Endodermal cell (in vitro differentiated cells): ENCODE data around the gene GJB2. TPM values are rescaled to one million over a fixed set of nuclear protein-coding genes. Genes with fewer than 3 reads are reported as not detected.

ENCODE experiments used
- DNase-seq: peaks from one replicate; pipeline ENCODE4 v3.0.0-alpha.2; 2017
- H3K27ac ChIP-seq: 2 replicates; pipeline ENCODE4 v1.5.1; 2013; ENCODE audit warnings: mild to moderate bottlenecking, low read depth, low read length, moderate library complexity
- H3K27me3 ChIP-seq: 2 replicates; pipeline ENCODE4 v1.6.1; 2013; ENCODE audit warnings: mild to moderate bottlenecking, low read length, moderate library complexity; ENCODE audit not compliant: insufficient read depth, control insufficient read depth, poor library complexity, severe bottlenecking
- H3K36me3 ChIP-seq: 2 replicates; pipeline ENCODE4 v1.7.0; 2013; ENCODE audit warnings: mild to moderate bottlenecking, low read length, moderate library complexity; ENCODE audit not compliant: control insufficient read depth, insufficient read depth
- H3K4me1 ChIP-seq: one replicate; pipeline ENCODE4 v1.7.0; 2013; ENCODE audit warnings: low read length; ENCODE audit not compliant: control insufficient read depth, insufficient read depth
- H3K4me3 ChIP-seq: 2 replicates; pipeline ENCODE4 v1.5.1; 2013; ENCODE audit warnings: mild to moderate bottlenecking, low read length, moderate library complexity
- H3K9ac ChIP-seq: 2 replicates; pipeline ENCODE4 v1.6.1; 2013; ENCODE audit warnings: mild to moderate bottlenecking, low read length, moderate library complexity; ENCODE audit not compliant: poor library complexity, severe bottlenecking; ENCODE audit errors: extremely low read depth
- H3K9me3 ChIP-seq: 2 replicates; pipeline ENCODE4 v1.6.1; 2013; ENCODE audit warnings: mild to moderate bottlenecking, low read length, moderate library complexity; ENCODE audit not compliant: control insufficient read depth
- H3K27ac Mint-ChIP-seq: 2 replicates; pipeline ENCODE4 v1.8.0; 2020; ENCODE audit warnings: mixed read lengths
- H3K27me3 Mint-ChIP-seq: 2 replicates; pipeline ENCODE4 v1.8.0; 2021; ENCODE audit warnings: mild to moderate bottlenecking, mixed read lengths; ENCODE audit not compliant: insufficient read depth
- H3K36me3 Mint-ChIP-seq: 2 replicates; pipeline ENCODE4 v1.8.0; 2020; ENCODE audit warnings: low read depth, mixed read lengths
- H3K4me1 Mint-ChIP-seq: 2 replicates; pipeline ENCODE4 v1.8.0; 2020; ENCODE audit warnings: mixed read lengths
- H3K4me3 Mint-ChIP-seq: 2 replicates; pipeline ENCODE4 v1.8.0; 2020; ENCODE audit warnings: mild to moderate bottlenecking, moderate library complexity, mixed read lengths
- H3K9me3 Mint-ChIP-seq: 2 replicates; pipeline ENCODE4 v1.8.0; 2020; ENCODE audit warnings: mild to moderate bottlenecking, mixed read lengths
- WGBS, 2 experiments: methylation state at CpG; one replicate each; pipeline versions ENCODE4 v1.1.5 to v1.1.7; 2013; ENCODE audit warnings: missing lambda C conversion rate in 2 of 2, mixed read lengths in 1 of 2; ENCODE audit not compliant: insufficient coverage in 1 of 2, insufficient read length in 1 of 2; 5-methylcytosine and 5-hydroxymethylcytosine counted together
- total RNA-seq, 2 donors: library from RNA; stranded (reverse); fragmentation: NEBNext Ultra II Directional in 1 of 2; extraction: Animal tissue kit (Norgen Biotek cat#: 25700) in 1 of 2; gene quantifications; 2 replicates in 1 of 2; 3 replicates in 1 of 2; pipeline ENCODE4 v1.2.1, GENCODE V29; 2021
- TF ChIP-seq, protein P1 (sequence below): fragments of 200-600 bp; sonication (generic); conservative IDR thresholded peaks from 2 replicates; pipeline ENCODE4 v1.5.0; 2021; ENCODE audit warnings: antibody characterized with exemption, mild to moderate bottlenecking

The GJB2 gene
- total RNA-seq, 2 donors from 2014 or later = 0.26 to 0.82 TPM

- no peak overlapping the region for H3K9ac ChIP-seq
- Mint-ChIP-seq H3K9me3 (no peaks in the 10 kb centered on the region), H3K36me3 (no peaks in the 10 kb centered on the region), H3K27me3 (peaks cover 83% of the 10 kb centered on the region), H3K27ac (no peak overlapping the region), H3K4me1 (peaks cover 8% of the 10 kb centered on the region), H3K4me3 (no peak overlapping the region)
- H3K4me3 ChIP-seq = no peak overlapping the region
- DNase-seq = no peak
- no peaks in the 10 kb centered on the region for H3K36me3 ChIP-seq
- 49 to 51% methylated on average over 10 to 25 of the region's 25 CpGs for WGBS, 2 experiments
- H3K9me3 ChIP-seq = no peaks in the 10 kb centered on the region
- H3K27me3 ChIP-seq = peaks cover 65% of the 10 kb centered on the region
- no peaks in the 10 kb centered on the region for H3K4me1 ChIP-seq
- TF ChIP-seq, protein P1, sequence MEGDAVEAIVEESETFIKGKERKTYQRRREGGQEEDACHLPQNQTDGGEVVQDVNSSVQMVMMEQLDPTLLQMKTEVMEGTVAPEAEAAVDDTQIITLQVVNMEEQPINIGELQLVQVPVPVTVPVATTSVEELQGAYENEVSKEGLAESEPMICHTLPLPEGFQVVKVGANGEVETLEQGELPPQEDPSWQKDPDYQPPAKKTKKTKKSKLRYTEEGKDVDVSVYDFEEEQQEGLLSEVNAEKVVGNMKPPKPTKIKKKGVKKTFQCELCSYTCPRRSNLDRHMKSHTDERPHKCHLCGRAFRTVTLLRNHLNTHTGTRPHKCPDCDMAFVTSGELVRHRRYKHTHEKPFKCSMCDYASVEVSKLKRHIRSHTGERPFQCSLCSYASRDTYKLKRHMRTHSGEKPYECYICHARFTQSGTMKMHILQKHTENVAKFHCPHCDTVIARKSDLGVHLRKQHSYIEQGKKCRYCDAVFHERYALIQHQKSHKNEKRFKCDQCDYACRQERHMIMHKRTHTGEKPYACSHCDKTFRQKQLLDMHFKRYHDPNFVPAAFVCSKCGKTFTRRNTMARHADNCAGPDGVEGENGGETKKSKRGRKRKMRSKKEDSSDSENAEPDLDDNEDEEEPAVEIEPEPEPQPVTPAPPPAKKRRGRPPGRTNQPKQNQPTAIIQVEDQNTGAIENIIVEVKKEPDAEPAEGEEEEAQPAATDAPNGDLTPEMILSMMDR = no peak
- no peak overlapping the region for H3K27ac ChIP-seq
Measured at GRCh38 chr13:20232556-20233277, 40.0 kb upstream of the GJB2 start.

GRCh38 chr13:20231839-20232555 lies 39.3 kb upstream of the GJB2 start, which contains the start of gene GJB6:
GJB6 (minus strand) TSS chr13:20232319; CDS start chr13:20223480, 8,839 bp downstream.
- peak; percentile 85 for DNase-seq
- no peaks in the 10 kb centered on the region for H3K9me3 Mint-ChIP-seq

More at GRCh38 chr13:20231839-20232555, 39.3 kb upstream of the GJB2 start, which contains the start of gene GJB6:
- TF ChIP-seq, protein P1 = peak; percentile 38
- peak within 1 kb of the TSS; percentile 64 for H3K4me3 ChIP-seq
- H3K27me3 Mint-ChIP-seq = peaks cover 76% of the 10 kb centered on the region
- 2% methylated on average over 7 to 85 of the region's 85 CpGs for WGBS, 2 experiments
- no peaks in the 10 kb centered on the region for H3K4me1 ChIP-seq
- H3K27ac Mint-ChIP-seq = no peak within 1 kb of the TSS
- no peaks in the 10 kb centered on the region for H3K9me3 ChIP-seq
- H3K4me1 Mint-ChIP-seq = peaks cover 8% of the 10 kb centered on the region
- H3K36me3 Mint-ChIP-seq = no peaks in the 10 kb centered on the region
- peaks cover 58% of the 10 kb centered on the region for H3K27me3 ChIP-seq
- no peak within 1 kb of the TSS for H3K27ac ChIP-seq
- H3K4me3 Mint-ChIP-seq = peak within 1 kb of the TSS; percentile 54
- H3K36me3 ChIP-seq = no peaks in the 10 kb centered on the region
- H3K9ac ChIP-seq = no peak within 1 kb of the TSS
